ENCODE results near the gene ZNF431. TPM values are rescaled to one million over a fixed set of nuclear protein-coding genes. Genes with fewer than 3 reads are reported as not detected.

Gene ZNF431
- total and polyA plus RNA-seq, 9 of the 15 experiments (the other 6 are each of a cell fraction or from before 2014, with no cell fraction given), result 3.3 to 24.8 (median 13.5) TPM

DNA sequence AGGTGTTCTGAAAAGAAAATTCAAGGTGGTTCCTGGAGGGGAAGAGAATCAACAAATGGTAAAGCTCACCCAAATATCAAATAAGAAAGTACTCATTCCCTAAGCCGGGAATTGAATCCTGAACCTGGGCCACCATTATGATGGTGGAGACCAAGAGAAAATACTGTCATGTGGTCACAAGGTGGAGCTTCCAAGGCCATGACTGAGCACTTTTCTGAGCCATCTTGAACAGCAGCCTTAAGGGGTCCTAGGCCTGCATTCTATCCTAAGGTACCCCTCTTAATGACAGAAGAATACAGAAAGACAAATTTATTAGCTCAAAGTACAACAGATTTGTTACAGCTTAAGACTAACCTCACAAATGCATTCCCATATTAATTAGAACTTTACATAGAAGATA lies 9.6 kb downstream of the ZNF431 start (continued):
- TF ChIP-seq XRCC5 (IDR thresholded peaks at IDR 0.05; ENCODE audit: low read depth, low read length) (no peak), BMI1 (IDR thresholded peaks at IDR 0.05; ENCODE audit: low read length) (no peak), ATF1 (CRISPR knock-in tag; IDR thresholded peaks at IDR 0.05) (no peak), ATF1 (tag; IDR thresholded peaks at IDR 0.05) (no peak), NCOA4 (IDR thresholded peaks at IDR 0.05; ENCODE audit: partially characterized antibody) (no peak), EP300 (IDR thresholded peaks at IDR 0.05; ENCODE audit: low read length) (no peak), RAD51 (IDR thresholded peaks at IDR 0.05; ENCODE audit: borderline replicate concordance, low read depth) (no peak), ELF1 (tag; IDR thresholded peaks at IDR 0.05) (no peak), IFI16 (CRISPR knock-in tag; IDR thresholded peaks at IDR 0.05) (no peak), FUS (optimal IDR thresholded peaks at IDR 0.05; ENCODE audit: low read depth, low read length) (no peak), GABPA (tag; conservative IDR thresholded peaks at IDR 0.05; ENCODE audit: low read depth) (no peak), ZNF766 (CRISPR knock-in tag; conservative IDR thresholded peaks at IDR 0.05) (no peak), MXI1 (IDR thresholded peaks at IDR 0.05; ENCODE audit: low read depth, low read length) (no peak), ZNF124 (CRISPR knock-in tag; IDR thresholded peaks at IDR 0.05) (no peak), MAFG (tag; conservative IDR thresholded peaks at IDR 0.05) (peak; percentile 41), NFE2 (IDR thresholded peaks at IDR 0.05; ENCODE audit: low read depth) (peak; percentile 80), SMC3 (conservative IDR thresholded peaks at IDR 0.05; ENCODE audit: insufficient read depth, low read depth, low read length) (no peak)
- TF ChIP-seq, protein P1, sequence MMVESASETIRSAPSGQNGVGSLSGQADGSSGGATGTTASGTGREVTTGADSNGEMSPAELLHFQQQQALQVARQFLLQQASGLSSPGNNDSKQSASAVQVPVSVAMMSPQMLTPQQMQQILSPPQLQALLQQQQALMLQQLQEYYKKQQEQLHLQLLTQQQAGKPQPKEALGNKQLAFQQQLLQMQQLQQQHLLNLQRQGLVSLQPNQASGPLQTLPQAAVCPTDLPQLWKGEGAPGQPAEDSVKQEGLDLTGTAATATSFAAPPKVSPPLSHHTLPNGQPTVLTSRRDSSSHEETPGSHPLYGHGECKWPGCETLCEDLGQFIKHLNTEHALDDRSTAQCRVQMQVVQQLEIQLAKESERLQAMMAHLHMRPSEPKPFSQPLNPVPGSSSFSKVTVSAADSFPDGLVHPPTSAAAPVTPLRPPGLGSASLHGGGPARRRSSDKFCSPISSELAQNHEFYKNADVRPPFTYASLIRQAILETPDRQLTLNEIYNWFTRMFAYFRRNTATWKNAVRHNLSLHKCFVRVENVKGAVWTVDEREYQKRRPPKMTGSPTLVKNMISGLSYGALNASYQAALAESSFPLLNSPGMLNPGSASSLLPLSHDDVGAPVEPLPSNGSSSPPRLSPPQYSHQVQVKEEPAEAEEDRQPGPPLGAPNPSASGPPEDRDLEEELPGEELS (CRISPR knock-in tag; IDR thresholded peaks at IDR 0.05; ENCODE audit: borderline replicate concordance), result no peak
- TF ChIP-seq, protein P2, sequence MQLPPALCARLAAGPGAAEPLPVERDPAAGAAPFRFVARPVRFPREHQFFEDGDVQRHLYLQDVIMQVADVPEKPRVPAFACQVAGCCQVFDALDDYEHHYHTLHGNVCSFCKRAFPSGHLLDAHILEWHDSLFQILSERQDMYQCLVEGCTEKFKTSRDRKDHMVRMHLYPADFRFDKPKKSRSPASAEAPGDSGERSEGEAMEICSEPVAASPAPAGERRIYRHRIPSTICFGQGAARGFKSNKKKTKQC (CRISPR knock-in tag; IDR thresholded peaks at IDR 0.05), result no peak
- TF ChIP-seq, protein P3, sequence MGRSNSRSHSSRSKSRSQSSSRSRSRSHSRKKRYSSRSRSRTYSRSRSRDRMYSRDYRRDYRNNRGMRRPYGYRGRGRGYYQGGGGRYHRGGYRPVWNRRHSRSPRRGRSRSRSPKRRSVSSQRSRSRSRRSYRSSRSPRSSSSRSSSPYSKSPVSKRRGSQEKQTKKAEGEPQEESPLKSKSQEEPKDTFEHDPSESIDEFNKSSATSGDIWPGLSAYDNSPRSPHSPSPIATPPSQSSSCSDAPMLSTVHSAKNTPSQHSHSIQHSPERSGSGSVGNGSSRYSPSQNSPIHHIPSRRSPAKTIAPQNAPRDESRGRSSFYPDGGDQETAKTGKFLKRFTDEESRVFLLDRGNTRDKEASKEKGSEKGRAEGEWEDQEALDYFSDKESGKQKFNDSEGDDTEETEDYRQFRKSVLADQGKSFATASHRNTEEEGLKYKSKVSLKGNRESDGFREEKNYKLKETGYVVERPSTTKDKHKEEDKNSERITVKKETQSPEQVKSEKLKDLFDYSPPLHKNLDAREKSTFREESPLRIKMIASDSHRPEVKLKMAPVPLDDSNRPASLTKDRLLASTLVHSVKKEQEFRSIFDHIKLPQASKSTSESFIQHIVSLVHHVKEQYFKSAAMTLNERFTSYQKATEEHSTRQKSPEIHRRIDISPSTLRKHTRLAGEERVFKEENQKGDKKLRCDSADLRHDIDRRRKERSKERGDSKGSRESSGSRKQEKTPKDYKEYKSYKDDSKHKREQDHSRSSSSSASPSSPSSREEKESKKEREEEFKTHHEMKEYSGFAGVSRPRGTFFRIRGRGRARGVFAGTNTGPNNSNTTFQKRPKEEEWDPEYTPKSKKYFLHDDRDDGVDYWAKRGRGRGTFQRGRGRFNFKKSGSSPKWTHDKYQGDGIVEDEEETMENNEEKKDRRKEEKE (IDR thresholded peaks at IDR 0.05; ENCODE audit: borderline replicate concordance in 1 of 2, control insufficient read depth in 1 of 2, low read depth in 2 of 2, low read length in 1 of 2), result no peak
- TF ChIP-seq, protein P4, sequence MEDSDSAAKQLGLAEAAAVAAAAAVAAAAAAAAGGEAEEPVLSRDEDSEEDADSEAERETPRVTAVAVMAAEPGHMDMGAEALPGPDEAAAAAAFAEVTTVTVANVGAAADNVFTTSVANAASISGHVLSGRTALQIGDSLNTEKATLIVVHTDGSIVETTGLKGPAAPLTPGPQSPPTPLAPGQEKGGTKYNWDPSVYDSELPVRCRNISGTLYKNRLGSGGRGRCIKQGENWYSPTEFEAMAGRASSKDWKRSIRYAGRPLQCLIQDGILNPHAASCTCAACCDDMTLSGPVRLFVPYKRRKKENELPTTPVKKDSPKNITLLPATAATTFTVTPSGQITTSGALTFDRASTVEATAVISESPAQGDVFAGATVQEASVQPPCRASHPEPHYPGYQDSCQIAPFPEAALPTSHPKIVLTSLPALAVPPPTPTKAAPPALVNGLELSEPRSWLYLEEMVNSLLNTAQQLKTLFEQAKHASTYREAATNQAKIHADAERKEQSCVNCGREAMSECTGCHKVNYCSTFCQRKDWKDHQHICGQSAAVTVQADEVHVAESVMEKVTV (CRISPR knock-in tag; IDR thresholded peaks at IDR 0.05), result no peak
